AG04450 (cell line): Measurements from ENCODE around the gene BLACAT1. TPM values are rescaled to one million over a fixed set of nuclear protein-coding genes. Genes with fewer than 3 reads are reported as not detected.

ENCODE experiments used
- CTCF ChIA-PET: fragments of 300-600, 350-600 bp; formaldehyde crosslinking; extraction: SDS; loops from one replicate; lab custom pipeline; 2022; ENCODE audit warnings: antibody characterized with exemption, inconsistent platforms; lab: Charles Lee
- POLR2A ChIA-PET: fragments of 350-600 bp; formaldehyde crosslinking; extraction: SDS; loops from one replicate; lab custom pipeline; 2021; ENCODE audit warnings: antibody characterized with exemption, inconsistent platforms; lab: Yijun Ruan, JAX
- DNase-seq: peaks from one replicate; pipeline ENCODE4 v3.0.0-alpha.2; 2011; ENCODE audit warnings: low read depth, low spot score
- H3K27ac ChIP-seq: one replicate; pipeline ENCODE4 v1.5.1; 2012; ENCODE audit warnings: low read depth, low read length, control low read depth
- H3K27me3 ChIP-seq: one replicate; pipeline ENCODE4 v1.6.0; 2012; ENCODE audit warnings: low read length; ENCODE audit not compliant: control insufficient read depth, insufficient read depth
- H3K4me3 ChIP-seq: 2 replicates; pipeline ENCODE4 v1.5.1; 2011; ENCODE audit warnings: mild to moderate bottlenecking, low read depth, low read length, control low read depth
- H3K9me3 ChIP-seq: 2 replicates; pipeline ENCODE4 v1.5.1; 2012; ENCODE audit warnings: low read length; ENCODE audit not compliant: control insufficient read depth, insufficient read depth
- polyA plus RNA-seq: library from polyadenylated mRNA; depleted of rRNA; stranded (reverse); fragments of >200 nt; gene quantifications from 2 replicates; pipeline ENCODE4 v1.2.3, GENCODE V29; 2011
- TF ChIP-seq, protein P1 (sequence below): IDR thresholded peaks from 2 replicates; pipeline ENCODE4 v1.5.1; 2011; ENCODE audit warnings: low read depth, low read length, control low read depth, inconsistent platforms

Gene BLACAT1
- polyA plus RNA-seq, 1 experiment = 0.06 TPM

DNA sequence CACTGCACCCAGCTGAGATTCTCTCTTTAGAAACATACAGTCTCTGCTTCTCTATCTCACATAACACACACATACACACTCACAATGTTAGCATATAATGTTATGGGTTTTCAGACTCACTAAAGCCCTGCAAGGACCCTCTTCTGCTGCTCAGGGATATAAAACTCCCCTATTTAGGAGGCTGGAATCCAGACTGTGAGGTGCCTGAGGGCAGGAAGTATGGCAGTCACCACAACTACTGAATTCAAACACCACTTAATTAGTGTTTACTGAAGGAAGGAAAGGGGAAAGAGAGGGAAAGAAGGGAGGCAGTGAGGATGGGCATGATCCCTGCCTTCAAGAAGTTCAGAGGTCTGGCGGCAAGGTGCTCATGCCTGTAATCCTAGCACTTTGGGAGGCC is 40.8 kb upstream of the BLACAT1 start:
- ChIA-PET CTCF (interaction anchor here (1.6 to 16.0 kb wide), 3 partner anchors 8 to 29 kb away, joined by 3 to 427 read pairs (median 13); no protein-coding TSS in a partner anchor), POLR2A (no interaction called here)
- TF ChIP-seq, protein P1, sequence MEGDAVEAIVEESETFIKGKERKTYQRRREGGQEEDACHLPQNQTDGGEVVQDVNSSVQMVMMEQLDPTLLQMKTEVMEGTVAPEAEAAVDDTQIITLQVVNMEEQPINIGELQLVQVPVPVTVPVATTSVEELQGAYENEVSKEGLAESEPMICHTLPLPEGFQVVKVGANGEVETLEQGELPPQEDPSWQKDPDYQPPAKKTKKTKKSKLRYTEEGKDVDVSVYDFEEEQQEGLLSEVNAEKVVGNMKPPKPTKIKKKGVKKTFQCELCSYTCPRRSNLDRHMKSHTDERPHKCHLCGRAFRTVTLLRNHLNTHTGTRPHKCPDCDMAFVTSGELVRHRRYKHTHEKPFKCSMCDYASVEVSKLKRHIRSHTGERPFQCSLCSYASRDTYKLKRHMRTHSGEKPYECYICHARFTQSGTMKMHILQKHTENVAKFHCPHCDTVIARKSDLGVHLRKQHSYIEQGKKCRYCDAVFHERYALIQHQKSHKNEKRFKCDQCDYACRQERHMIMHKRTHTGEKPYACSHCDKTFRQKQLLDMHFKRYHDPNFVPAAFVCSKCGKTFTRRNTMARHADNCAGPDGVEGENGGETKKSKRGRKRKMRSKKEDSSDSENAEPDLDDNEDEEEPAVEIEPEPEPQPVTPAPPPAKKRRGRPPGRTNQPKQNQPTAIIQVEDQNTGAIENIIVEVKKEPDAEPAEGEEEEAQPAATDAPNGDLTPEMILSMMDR = no peak
- no peak for DNase-seq
- Histone ChIP-seq H3K27me3 (peaks cover 36% of the 10 kb centered on the region), H3K27ac (no peak overlapping the region), H3K4me3 (no peak overlapping the region), H3K9me3 (no peaks in the 10 kb centered on the region; the same call in 1 of the 2 replicates)

DNA sequence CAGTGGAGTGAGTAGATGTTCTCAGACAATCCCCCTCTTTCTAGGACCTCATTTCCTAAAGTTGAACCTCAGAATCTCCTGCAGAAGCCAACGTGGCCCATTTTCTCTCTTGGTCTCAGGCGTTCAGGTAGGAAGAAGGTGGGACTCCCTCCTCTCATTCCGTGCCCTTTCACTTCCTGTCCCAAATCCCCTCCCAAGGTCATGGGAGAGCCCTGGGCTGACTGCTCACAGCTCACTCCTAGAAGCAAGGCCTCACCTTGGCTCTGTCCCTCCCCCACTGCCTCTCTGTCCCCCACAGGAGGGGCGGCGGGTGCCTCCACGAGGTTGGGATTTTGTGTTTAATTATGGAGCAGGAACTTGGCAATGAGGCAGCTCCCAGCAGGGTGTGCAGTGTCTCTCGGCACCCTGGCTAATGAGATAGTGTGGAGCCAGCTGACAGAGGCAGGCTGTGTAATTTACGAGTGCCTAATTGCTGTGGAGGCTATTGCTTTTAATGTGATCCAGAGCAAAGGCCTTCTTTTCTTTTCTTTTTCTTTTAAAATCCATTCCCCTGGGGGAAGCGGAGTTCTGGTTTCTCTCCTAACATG is 39.5 kb upstream of the BLACAT1 start:
- Histone ChIP-seq H3K9me3 (no peaks in the 10 kb centered on the region; the same call in 1 of the 2 replicates), H3K27ac (no peak overlapping the region), H3K27me3 (peaks cover 42% of the 10 kb centered on the region), H3K4me3 (no peak overlapping the region)
- DNase-seq = no peak
- ChIA-PET CTCF (interaction anchor here (2.9 to 16.0 kb wide), 2 partner anchors 10 to 30 kb away, joined by 13 to 427 read pairs; no protein-coding TSS in a partner anchor), POLR2A (no interaction called here)
- TF ChIP-seq, protein P1 = no peak

DNA sequence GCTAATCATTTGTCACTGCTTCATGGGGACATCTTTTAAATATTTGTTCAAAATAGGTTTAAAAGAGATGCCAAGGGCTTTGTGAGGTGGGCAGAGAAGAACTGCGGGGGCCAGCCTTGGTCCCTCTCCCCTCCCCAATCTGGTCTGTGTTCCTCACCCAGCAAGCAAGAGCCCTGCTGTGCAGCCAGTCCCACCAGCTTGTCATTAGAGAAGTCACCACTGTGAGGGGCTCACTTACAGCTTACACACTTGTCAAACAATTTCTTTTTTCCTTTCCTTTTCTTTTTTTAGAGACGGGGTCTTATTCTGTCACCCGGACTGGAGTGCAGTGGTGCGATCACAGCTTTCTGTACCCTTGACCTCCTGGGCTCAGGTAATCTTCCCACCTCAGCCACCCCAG is 38.3 kb upstream of the BLACAT1 start:
- Histone ChIP-seq H3K27me3 (peaks cover 44% of the 10 kb centered on the region), H3K27ac (no peak overlapping the region), H3K4me3 (no peak overlapping the region), H3K9me3 (no peaks in the 10 kb centered on the region; the same call in 1 of the 2 replicates)
- TF ChIP-seq, protein P1 = no peak
- CTCF ChIA-PET = interaction anchor here (2.9 to 16.0 kb wide), 2 partner anchors 9 to 31 kb away, joined by 13 to 427 read pairs; no protein-coding TSS in a partner anchor
- no peak for DNase-seq
- POLR2A ChIA-PET = interaction anchor here (1.0 kb wide), 1 partner anchor 31 kb away, joined by 3 read pairs; no protein-coding TSS in a partner anchor

DNA sequence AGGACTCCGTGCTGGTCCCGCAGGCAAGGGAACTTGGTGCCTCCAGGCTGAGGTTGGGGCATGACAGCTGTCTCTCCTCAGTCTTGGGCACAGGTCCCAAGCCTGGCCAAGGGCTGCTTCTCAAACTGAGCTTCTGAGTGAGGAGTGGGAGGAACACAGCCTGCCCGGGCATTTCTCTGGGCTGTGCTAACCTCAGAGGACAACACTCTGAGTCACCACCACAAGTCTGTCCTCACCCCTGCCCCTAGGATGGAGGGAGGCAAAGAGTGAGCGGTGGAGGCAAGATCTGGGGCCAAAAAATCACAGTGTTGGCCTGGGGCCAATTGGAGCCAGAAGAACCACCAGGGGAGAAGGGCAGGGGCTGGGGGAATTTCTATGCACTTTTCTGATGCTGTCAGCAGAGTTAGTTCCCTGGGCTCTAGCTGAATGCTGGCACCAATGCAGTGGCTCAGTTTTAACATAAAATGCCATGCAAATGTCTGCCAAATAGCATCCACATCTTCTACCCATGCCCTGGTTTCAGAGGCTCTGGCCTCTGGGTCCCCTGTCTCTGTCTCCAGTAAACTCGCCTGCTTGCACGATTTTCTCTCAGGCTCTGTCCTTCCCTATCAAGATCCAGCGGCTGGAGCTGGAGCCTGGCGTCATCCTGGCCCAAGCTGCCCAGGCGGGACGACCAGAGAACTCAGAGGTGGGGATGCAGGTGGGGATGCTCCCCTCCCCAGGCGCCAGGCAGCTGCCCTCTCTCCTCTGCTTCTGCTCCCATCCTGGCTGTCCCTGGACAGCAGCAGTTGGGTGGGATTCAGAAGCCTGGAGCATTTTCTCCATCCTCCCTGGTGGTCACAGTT is 37.6 kb upstream of the BLACAT1 start:
- CTCF ChIA-PET = interaction anchor here (1.1 to 16.0 kb wide), 5 partner anchors 8 to 164 kb away, joined by 3 to 427 read pairs (median 13); no protein-coding TSS in a partner anchor
- no peaks in the 10 kb centered on the region; the same call in 1 of the 2 replicates for H3K9me3 ChIP-seq
- H3K27ac ChIP-seq = no peak overlapping the region
- TF ChIP-seq, protein P1 = no peak
- POLR2A ChIA-PET = interaction anchor here (1.0 kb wide), 1 partner anchor 31 kb away, joined by 3 read pairs; no protein-coding TSS in a partner anchor
- H3K4me3 ChIP-seq = no peak overlapping the region
- no peak for DNase-seq
- H3K27me3 ChIP-seq = peaks cover 40% of the 10 kb centered on the region
